AG04449 (cell line): Measurements from ENCODE around the gene SMYD3.

Experiments used
- CTCF ChIA-PET: fragments of 350-600 bp; formaldehyde crosslinking; extraction: SDS; loops from one replicate; lab custom pipeline; 2021; ENCODE audit warnings: antibody characterized with exemption; lab: Yijun Ruan, JAX
- POLR2A ChIA-PET: fragments of 400-600, 350-600 bp; formaldehyde crosslinking; extraction: SDS; loops from one replicate; lab custom pipeline; 2020; ENCODE audit warnings: antibody characterized with exemption, inconsistent platforms; lab: Yijun Ruan, JAX
- DNase-seq: peaks from one replicate; pipeline ENCODE4 v3.0.0-alpha.2; 2010; ENCODE audit warnings: low read depth, low spot score
- H3K4me3 ChIP-seq: 2 replicates; pipeline ENCODE4 v1.5.1; 2011; ENCODE audit warnings: low read depth, mild to moderate bottlenecking, control low read depth, low read length
- CTCF ChIP-seq: IDR thresholded peaks from one replicate; pipeline ENCODE4 v1.5.1; 2011; ENCODE audit warnings: mild to moderate bottlenecking, moderate library complexity, low read length, control low read depth, inconsistent platforms; ENCODE audit not compliant: insufficient read depth; ENCODE audit errors: missing control alignments

The SMYD3 gene

GRCh38 chr1:245753807-245754206 is 753.3 kb downstream of the SMYD3 start:
- TF ChIP-seq CTCF, result no peak
- DNase-seq, result no peak
- CTCF ChIA-PET, result interaction anchor here (0.8 to 1.2 kb wide), 3 partner anchors 37 to 600 kb away, joined by 3 to 4 read pairs (median 3); no protein-coding TSS in a partner anchor
- no peak overlapping the region for H3K4me3 ChIP-seq
- POLR2A ChIA-PET, result no interaction called here

GRCh38 chr1:245752561-245752960 is 754.5 kb downstream of the SMYD3 start:
- no peak for TF ChIP-seq CTCF
- ChIA-PET CTCF (no interaction called here), POLR2A (no interaction called here)
- no peak for DNase-seq
- no peak overlapping the region for H3K4me3 ChIP-seq

- DNase-seq, result no peak
- TF ChIP-seq CTCF, result no peak
- ChIA-PET CTCF (interaction anchor here (1.0 kb wide), 1 partner anchor 599 kb away, joined by 3 read pairs; no protein-coding TSS in a partner anchor), POLR2A (no interaction called here)
- peak overlapping the region; percentile 9; the same call in 1 of the 2 replicates for H3K4me3 ChIP-seq
Measured at GRCh38 chr1:245751726-245752470, 755.2 kb downstream of the SMYD3 start.

- peak; percentile 51 for DNase-seq
- ChIA-PET POLR2A (no interaction called here), CTCF (interaction anchor here (1.0 kb wide), 1 partner anchor 598 kb away, joined by 3 read pairs; no protein-coding TSS in a partner anchor)
- H3K4me3 ChIP-seq, result no peak overlapping the region
- TF ChIP-seq CTCF, result no peak
Measured at GRCh38 chr1:245751116-245751515, 756.0 kb downstream of the SMYD3 start.

- H3K4me3 ChIP-seq, result no peak overlapping the region
- TF ChIP-seq CTCF, result no peak
- CTCF ChIA-PET, result no interaction called here
- POLR2A ChIA-PET, result no interaction called here
- DNase-seq, result no peak
Measured at GRCh38 chr1:245750261-245750660, 756.8 kb downstream of the SMYD3 start.

GRCh38 chr1:245749053-245749452 is 758.0 kb downstream of the SMYD3 start:
- no peak overlapping the region for H3K4me3 ChIP-seq
- no peak for TF ChIP-seq CTCF
- DNase-seq, result no peak
- CTCF ChIA-PET, result interaction anchor here (1.0 to 1.4 kb wide), 2 partner anchors 10 to 12 kb away, joined by 3 to 4 read pairs; no protein-coding TSS in a partner anchor
- POLR2A ChIA-PET, result no interaction called here
